H9 (cell line): ENCODE measurements around the gene FGF22. TPM values are rescaled to one million over a fixed set of nuclear protein-coding genes. Genes with fewer than 3 reads are reported as not detected.

Source experiments
- DNase-seq: peaks from one replicate; pipeline ENCODE4 v3.0.0-alpha.2; 2017
- H2AFZ ChIP-seq: one replicate; pipeline ENCODE4 v1.6.1; 2013; ENCODE audit warnings: mild to moderate bottlenecking, low read length, control low read depth, moderate library complexity
- H2AK5ac ChIP-seq: 2 replicates; pipeline ENCODE4 v1.6.1; 2013; ENCODE audit warnings: low read length, control low read depth, mixed read lengths; ENCODE audit not compliant: insufficient read length
- H2BK120ac ChIP-seq: one replicate; pipeline ENCODE4 v1.6.1; 2013; ENCODE audit warnings: low read depth, mild to moderate bottlenecking, low read length, control low read depth, inconsistent platforms; ENCODE audit not compliant: poor library complexity, severe bottlenecking
- H2BK12ac ChIP-seq: 2 replicates; pipeline ENCODE4 v1.6.1; 2013; ENCODE audit warnings: low read length, control low read depth, mixed read lengths, low read depth; ENCODE audit not compliant: insufficient read length
- H2BK15ac ChIP-seq: 2 replicates; pipeline ENCODE4 v1.6.1; 2013; ENCODE audit warnings: low read depth, low read length, control low read depth
- H2BK20ac ChIP-seq: one replicate; pipeline ENCODE4 v1.6.1; 2013; ENCODE audit warnings: low read depth, mild to moderate bottlenecking, low read length, control low read depth, inconsistent platforms; ENCODE audit not compliant: poor library complexity, severe bottlenecking
- H2BK5ac ChIP-seq: 2 replicates; pipeline ENCODE4 v1.6.1; 2013; ENCODE audit warnings: low read length, control low read depth, mixed read lengths; ENCODE audit not compliant: insufficient read length
- H3K14ac ChIP-seq: 2 replicates; pipeline ENCODE4 v1.6.1; 2013; ENCODE audit warnings: low read length, control low read depth; ENCODE audit not compliant: insufficient read depth
- H3K18ac ChIP-seq: 2 replicates; pipeline ENCODE4 v1.6.1; 2013; ENCODE audit warnings: low read depth, mild to moderate bottlenecking, mixed read lengths, low read length, control low read depth; ENCODE audit not compliant: insufficient read length
- H3K23ac ChIP-seq: 2 replicates; pipeline ENCODE4 v1.6.1; 2013; ENCODE audit warnings: low read length, control low read depth, mixed read lengths, low read depth; ENCODE audit not compliant: insufficient read length
- H3K23me2 ChIP-seq: 2 replicates; pipeline ENCODE4 v1.6.1; 2013; ENCODE audit warnings: low read depth, mild to moderate bottlenecking, mixed read lengths, low read length, control low read depth; ENCODE audit not compliant: insufficient read length, poor library complexity, severe bottlenecking
- H3K27ac ChIP-seq: 2 replicates; pipeline ENCODE4 v1.5.1; 2013; ENCODE audit warnings: low read length, control low read depth, mixed read lengths, low read depth; ENCODE audit not compliant: insufficient read length
- H3K27me3 ChIP-seq: 2 replicates; pipeline ENCODE4 v1.6.1; 2013; ENCODE audit warnings: low read length, control low read depth, inconsistent platforms; ENCODE audit not compliant: insufficient read depth
- H3K4ac ChIP-seq: 2 replicates; pipeline ENCODE4 v1.6.1; 2013; ENCODE audit warnings: low read depth, mild to moderate bottlenecking, control low read depth, inconsistent platforms, low read length, moderate library complexity
- H3K4me1 ChIP-seq: 2 replicates; pipeline ENCODE4 v1.6.1; 2013; ENCODE audit warnings: low read length, control low read depth, inconsistent platforms; ENCODE audit not compliant: insufficient read depth
- H3K4me2 ChIP-seq: 2 replicates; pipeline ENCODE4 v1.6.1; 2013; ENCODE audit warnings: low read length, control low read depth, mixed read lengths; ENCODE audit not compliant: insufficient read length, insufficient read depth
- H3K56ac ChIP-seq: 2 replicates; pipeline ENCODE4 v1.6.1; 2013; ENCODE audit warnings: low read depth, mild to moderate bottlenecking, mixed read lengths, low read length, control low read depth; ENCODE audit not compliant: insufficient read length
- H3K79me1 ChIP-seq: 2 replicates; pipeline ENCODE4 v1.6.1; 2013; ENCODE audit warnings: low read depth, mild to moderate bottlenecking, moderate library complexity, low read length, control low read depth, inconsistent platforms; ENCODE audit not compliant: insufficient read depth, poor library complexity, severe bottlenecking
- H3K79me2 ChIP-seq: 2 replicates; pipeline ENCODE4 v1.6.1; 2013; ENCODE audit warnings: low read length, control low read depth, inconsistent platforms; ENCODE audit not compliant: insufficient read depth
- H3K9ac ChIP-seq: 2 replicates; pipeline ENCODE4 v1.6.1; 2013; ENCODE audit warnings: low read length, control low read depth, mixed read lengths; ENCODE audit not compliant: insufficient read length; ENCODE audit errors: extremely low read depth
- H3K9me3 ChIP-seq: one replicate; pipeline ENCODE4 v1.6.1; 2013; ENCODE audit warnings: low read depth, low read length, inconsistent platforms; ENCODE audit not compliant: control insufficient read depth
- H3T11ph ChIP-seq: one replicate; pipeline ENCODE4 v1.6.1; 2013; ENCODE audit warnings: mild to moderate bottlenecking, low read length, control low read depth, inconsistent platforms
- H4K20me1 ChIP-seq: one replicate; pipeline ENCODE4 v1.6.1; 2013; ENCODE audit not compliant: control insufficient read depth, insufficient read length, insufficient read depth
- H4K5ac ChIP-seq: 2 replicates; pipeline ENCODE4 v1.6.1; 2013; ENCODE audit warnings: low read depth, mild to moderate bottlenecking, mixed read lengths, low read length, control low read depth; ENCODE audit not compliant: insufficient read length
- H4K8ac ChIP-seq: replicated peaks from 2 replicates; pipeline ENCODE4 v1.6.1; 2013; ENCODE audit warnings: low read length, control low read depth, mixed read lengths, low read depth; ENCODE audit not compliant: insufficient read length
- H4K91ac ChIP-seq: 2 replicates; pipeline ENCODE4 v1.6.1; 2013; ENCODE audit warnings: low read depth, mild to moderate bottlenecking, moderate library complexity, mixed read lengths, low read length, control low read depth; ENCODE audit not compliant: insufficient read length
- H3K27ac Mint-ChIP-seq, 3 experiments: 2 replicates in 2 of 3; 3 replicates in 1 of 3; pipeline ENCODE4 v1.8.0; 2020 to 2021; ENCODE audit warnings: mixed read lengths in 3 of 3, mild to moderate bottlenecking in 1 of 3, moderate library complexity in 1 of 3
- H3K27me3 Mint-ChIP-seq: 2 replicates; pipeline ENCODE4 v1.8.0; 2021; ENCODE audit warnings: low read depth, mild to moderate bottlenecking, moderate library complexity, mixed read lengths
- H3K36me3 Mint-ChIP-seq, 3 experiments: 2 replicates in 2 of 3; 3 replicates in 1 of 3; pipeline ENCODE4 v1.8.0; 2020 to 2021; ENCODE audit warnings: low read depth in 3 of 3, mixed read lengths in 3 of 3; ENCODE audit not compliant: insufficient read depth in 1 of 3
- H3K4me1 Mint-ChIP-seq, 2 experiments: 2 replicates each; pipeline ENCODE4 v1.8.0; 2020; ENCODE audit warnings: mixed read lengths in 2 of 2
- H3K4me3 Mint-ChIP-seq, 2 experiments: 2 replicates in 1 of 2; 3 replicates in 1 of 2; pipeline ENCODE4 v1.8.0; 2020 to 2021; ENCODE audit warnings: mild to moderate bottlenecking in 2 of 2, mixed read lengths in 2 of 2, moderate library complexity in 1 of 2
- H3K9me3 Mint-ChIP-seq, 2 experiments: 2 replicates in 1 of 2; 3 replicates in 1 of 2; pipeline ENCODE4 v1.8.0; 2020; ENCODE audit warnings: mild to moderate bottlenecking in 2 of 2, mixed read lengths in 2 of 2, moderate library complexity in 1 of 2
- WGBS: extraction: QIAGEN DNeasy Blood & Tissue Kit; methylation state at CpG from one replicate; pipeline ENCODE4 v1.1.7; 2013; ENCODE audit warnings: missing lambda C conversion rate, low lambda C conversion rate, mixed read lengths; ENCODE audit not compliant: insufficient read length; ENCODE audit errors: extremely low coverage; 5-methylcytosine and 5-hydroxymethylcytosine counted together
- total RNA-seq: library from RNA; stranded (reverse); gene quantifications from 2 replicates; pipeline ENCODE4 v1.2.1, GENCODE V29; 2021
- TF ChIP-seq, protein P1 (sequence below): fragments of 200-600 bp; sonication (generic); conservative IDR thresholded peaks from 3 replicates; pipeline ENCODE4 v1.8.0; 2021; ENCODE audit warnings: antibody characterized with exemption, mild to moderate bottlenecking

Gene FGF22
- total RNA-seq, 1 experiment from 2014 or later: 0.72 TPM

GRCh38 chr19:674282-675151, 34.8 kb downstream of the FGF22 start:
- Histone ChIP-seq H3K9me3 (no peaks in the 10 kb centered on the region), H3K4me1 (no peaks in the 10 kb centered on the region), H2BK120ac (no peak overlapping the region), H3K79me2 (no peaks in the 10 kb centered on the region), H2BK12ac (no peak overlapping the region), H4K8ac (no peak overlapping the region), H2AK5ac (no peak overlapping the region), H2AFZ (no peak overlapping the region), H2BK20ac (no peak overlapping the region), H3K18ac (no peak overlapping the region), H2BK5ac (no peak overlapping the region), H4K20me1 (no peaks in the 10 kb centered on the region), H2BK15ac (no peak overlapping the region), H3K79me1 (no peaks in the 10 kb centered on the region), H4K91ac (no peak overlapping the region), H3K4ac (no peak overlapping the region), H3K23ac (no peak overlapping the region), H3K23me2 (peaks cover 6% of the 10 kb centered on the region), H3K4me2 (no peak overlapping the region), H3K9ac (no peak overlapping the region), H3K14ac (no peak overlapping the region), H3K27me3 (no peaks in the 10 kb centered on the region; the same call in 1 of the 2 replicates), H3K27ac (no peak overlapping the region), H3T11ph (no peak overlapping the region), H4K5ac (no peak overlapping the region), H3K56ac (no peak overlapping the region)
- Mint-ChIP-seq H3K36me3 (no peaks in the 10 kb centered on the region), H3K9me3 (no peaks in the 10 kb centered on the region), H3K4me1 (peaks cover 0 to 10% of the 10 kb centered on the region in 2 experiments; a peak in 2 of 4 replicates), H3K27ac (no peak overlapping the region; a peak in 1 of 7 replicates), H3K4me3 (no peak overlapping the region), H3K27me3 (peaks cover 53% of the 10 kb centered on the region)
- DNase-seq: no peak
- WGBS: no CpG with 5 or more reads among the region's 38 CpGs
- TF ChIP-seq, protein P1, sequence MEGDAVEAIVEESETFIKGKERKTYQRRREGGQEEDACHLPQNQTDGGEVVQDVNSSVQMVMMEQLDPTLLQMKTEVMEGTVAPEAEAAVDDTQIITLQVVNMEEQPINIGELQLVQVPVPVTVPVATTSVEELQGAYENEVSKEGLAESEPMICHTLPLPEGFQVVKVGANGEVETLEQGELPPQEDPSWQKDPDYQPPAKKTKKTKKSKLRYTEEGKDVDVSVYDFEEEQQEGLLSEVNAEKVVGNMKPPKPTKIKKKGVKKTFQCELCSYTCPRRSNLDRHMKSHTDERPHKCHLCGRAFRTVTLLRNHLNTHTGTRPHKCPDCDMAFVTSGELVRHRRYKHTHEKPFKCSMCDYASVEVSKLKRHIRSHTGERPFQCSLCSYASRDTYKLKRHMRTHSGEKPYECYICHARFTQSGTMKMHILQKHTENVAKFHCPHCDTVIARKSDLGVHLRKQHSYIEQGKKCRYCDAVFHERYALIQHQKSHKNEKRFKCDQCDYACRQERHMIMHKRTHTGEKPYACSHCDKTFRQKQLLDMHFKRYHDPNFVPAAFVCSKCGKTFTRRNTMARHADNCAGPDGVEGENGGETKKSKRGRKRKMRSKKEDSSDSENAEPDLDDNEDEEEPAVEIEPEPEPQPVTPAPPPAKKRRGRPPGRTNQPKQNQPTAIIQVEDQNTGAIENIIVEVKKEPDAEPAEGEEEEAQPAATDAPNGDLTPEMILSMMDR: no peak
